LNCAP (cell line): ENCODE measurements around the gene ARHGEF6.

Experiments used
- CTCF ChIP-seq: fragments of 450-650 bp; IDR thresholded peaks from 2 replicates; pipeline ENCODE4 v1.5.1; 2017; ENCODE audit warnings: mild to moderate bottlenecking

The ARHGEF6 gene

GRCh38 chrX:136659174-136659573, 121.6 kb downstream of the ARHGEF6 start:
- TF ChIP-seq CTCF, result no peak

- TF ChIP-seq CTCF, result no peak
These were observed 122.6 kb downstream of the ARHGEF6 start for GRCh38 chrX:136658151-136658550.

GRCh38 chrX:136656361-136656964, 124.3 kb downstream of the ARHGEF6 start:
- TF ChIP-seq CTCF, result no peak

- no peak for TF ChIP-seq CTCF
These were observed 127.7 kb downstream of the ARHGEF6 start for GRCh38 chrX:136652822-136653723.

GRCh38 chrX:136650811-136651210, 129.9 kb downstream of the ARHGEF6 start:
- TF ChIP-seq CTCF, result no peak

- no peak for TF ChIP-seq CTCF
These were observed 132.9 kb downstream of the ARHGEF6 start, which contains the start of gene CD40LG for GRCh38 chrX:136647677-136648360. TSS of gene CD40LG (plus strand) at chrX:136648158. CDS start at chrX:136648249, 91 bp downstream.

GRCh38 chrX:136646602-136647239, 134.0 kb downstream of the ARHGEF6 start:
- no peak for TF ChIP-seq CTCF
